ENCODE data around the gene P2RX3.

DNA sequence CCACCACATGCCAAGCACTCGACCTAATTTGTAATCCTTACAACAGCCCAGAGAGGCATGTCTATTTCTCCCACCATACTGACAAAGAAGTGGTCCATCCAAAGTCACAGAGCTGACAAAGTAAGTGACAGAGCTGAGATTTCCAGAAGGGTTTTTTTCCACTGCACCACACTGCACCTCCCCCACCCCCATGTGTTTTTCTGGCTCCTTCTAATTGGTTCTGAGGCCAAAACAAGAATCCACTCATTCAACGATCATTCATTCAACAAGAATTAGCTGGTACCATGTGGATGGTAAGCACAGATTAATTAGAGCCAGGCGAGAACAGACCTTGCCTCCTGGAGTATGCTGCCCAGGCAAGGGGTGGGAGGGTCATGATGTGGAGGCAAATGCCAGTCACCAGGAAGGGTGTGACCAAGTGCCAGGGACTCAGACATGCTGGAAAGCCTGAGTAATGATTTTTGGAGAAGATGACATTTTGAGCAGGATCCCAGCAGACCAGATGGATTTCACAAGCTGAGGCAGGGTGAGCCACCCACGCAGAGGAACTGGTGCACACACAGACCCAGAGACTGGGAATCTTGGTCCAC is 67.2 kb downstream of the P2RX3 start:
- TF ChIP-seq, protein P1, sequence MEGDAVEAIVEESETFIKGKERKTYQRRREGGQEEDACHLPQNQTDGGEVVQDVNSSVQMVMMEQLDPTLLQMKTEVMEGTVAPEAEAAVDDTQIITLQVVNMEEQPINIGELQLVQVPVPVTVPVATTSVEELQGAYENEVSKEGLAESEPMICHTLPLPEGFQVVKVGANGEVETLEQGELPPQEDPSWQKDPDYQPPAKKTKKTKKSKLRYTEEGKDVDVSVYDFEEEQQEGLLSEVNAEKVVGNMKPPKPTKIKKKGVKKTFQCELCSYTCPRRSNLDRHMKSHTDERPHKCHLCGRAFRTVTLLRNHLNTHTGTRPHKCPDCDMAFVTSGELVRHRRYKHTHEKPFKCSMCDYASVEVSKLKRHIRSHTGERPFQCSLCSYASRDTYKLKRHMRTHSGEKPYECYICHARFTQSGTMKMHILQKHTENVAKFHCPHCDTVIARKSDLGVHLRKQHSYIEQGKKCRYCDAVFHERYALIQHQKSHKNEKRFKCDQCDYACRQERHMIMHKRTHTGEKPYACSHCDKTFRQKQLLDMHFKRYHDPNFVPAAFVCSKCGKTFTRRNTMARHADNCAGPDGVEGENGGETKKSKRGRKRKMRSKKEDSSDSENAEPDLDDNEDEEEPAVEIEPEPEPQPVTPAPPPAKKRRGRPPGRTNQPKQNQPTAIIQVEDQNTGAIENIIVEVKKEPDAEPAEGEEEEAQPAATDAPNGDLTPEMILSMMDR (IDR thresholded peaks at IDR 0.05 in 8 of 11, conservative IDR thresholded peaks at IDR 0.05 in 3 of 11): no peak
- no peak for TF ChIP-seq POLR2A (IDR thresholded peaks at IDR 0.05)
- peak in 1 of 3 donors; percentile 10 for TF ChIP-seq POLR2AphosphoS5 (IDR thresholded peaks at IDR 0.05)

All from spleen (tissue), 7 donors.